Parathyroid adenoma (tissue), 2 donors: ENCODE results near the gene CNGA3.
"Not testable (repeated sequence)": the region's sequence is repeated elsewhere in the genome, so short reads cannot be mapped to it uniquely, and the experiment has no call there.

Source experiments
- H2AFZ ChIP-seq: fragments of 300-600 bp; sonication (generic); one replicate; pipeline ENCODE4 v1.7.0; 2017; ENCODE audit warnings: antibody characterized with exemption, mild to moderate bottlenecking
- H3K27ac ChIP-seq: fragments of 300-600 bp; sonication (generic); one replicate; pipeline ENCODE4 v1.7.0; 2017
- H3K27me3 ChIP-seq: fragments of 300-600 bp; sonication (generic); one replicate; pipeline ENCODE4 v1.7.0; 2017; ENCODE audit warnings: low read length; ENCODE audit not compliant: control insufficient read depth, insufficient read depth
- H3K36me3 ChIP-seq: fragments of 300-600 bp; sonication (generic); one replicate; pipeline ENCODE4 v1.7.0; 2017; ENCODE audit warnings: low read length; ENCODE audit not compliant: control insufficient read depth, insufficient read depth
- H3K4me1 ChIP-seq: fragments of 300-600 bp; sonication (generic); one replicate; pipeline ENCODE4 v1.7.0; 2017; ENCODE audit warnings: control low read depth
- H3K4me2 ChIP-seq: fragments of 300-600 bp; sonication (generic); one replicate; pipeline ENCODE4 v1.7.0; 2017; ENCODE audit warnings: low read length
- H3K4me3 ChIP-seq: fragments of 300-600 bp; sonication (generic); one replicate; pipeline ENCODE4 v1.7.0; 2017; ENCODE audit warnings: low read depth, low read length
- H3K79me2 ChIP-seq: fragments of 300-600 bp; sonication (generic); one replicate; pipeline ENCODE4 v1.7.0; 2017; ENCODE audit warnings: control low read depth
- H3K9ac ChIP-seq: fragments of 300-600 bp; sonication (generic); one replicate; pipeline ENCODE4 v1.7.0; 2017; ENCODE audit warnings: mild to moderate bottlenecking
- H3K9me3 ChIP-seq: fragments of 300-600 bp; sonication (generic); one replicate; pipeline ENCODE4 v1.7.0; 2017; ENCODE audit warnings: low read length; ENCODE audit not compliant: control insufficient read depth
- CTCF ChIP-seq: fragments of 300-600 bp; sonication (generic); IDR thresholded peaks from one replicate; pipeline ENCODE4 v1.7.0; 2017; ENCODE audit warnings: antibody characterized with exemption, mild to moderate bottlenecking
- donor health status: primary hyperparathyroidism.

Gene CNGA3

DNA sequence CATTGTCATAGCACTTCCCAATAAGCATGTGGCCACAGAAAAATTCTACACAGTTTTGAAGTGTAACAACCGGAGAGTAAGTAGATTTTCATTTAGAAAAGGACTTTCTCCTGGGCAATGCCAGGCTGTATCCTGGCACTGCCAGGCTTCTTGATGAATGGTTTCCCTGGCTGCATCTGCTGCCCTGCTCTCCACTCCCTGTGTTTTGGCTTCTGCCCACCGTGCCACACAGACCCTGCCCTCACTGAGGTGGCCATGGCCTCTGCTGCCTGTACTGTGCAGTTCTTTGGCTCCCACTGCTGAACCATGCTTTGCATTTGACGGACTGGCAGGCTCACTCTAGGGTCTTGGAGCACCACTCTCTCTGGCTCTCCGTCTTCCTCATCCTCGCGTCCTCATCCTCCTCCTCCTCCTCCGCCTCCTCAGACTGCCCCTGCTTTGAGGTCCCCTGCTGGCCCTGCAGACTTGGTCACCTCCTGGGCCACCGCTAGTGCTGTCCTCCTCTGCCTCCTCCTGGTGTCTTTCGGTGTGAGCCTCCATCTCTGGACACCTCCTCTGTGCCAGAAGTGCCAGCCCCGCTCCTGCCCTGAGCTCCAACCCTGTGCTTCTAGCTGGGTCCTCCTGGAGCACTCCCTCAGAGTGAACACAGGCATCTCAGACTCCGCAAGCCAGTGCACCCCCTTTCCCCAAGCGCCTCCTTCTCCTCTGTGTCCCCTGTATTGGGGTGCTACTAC is 45.9 kb upstream of the CNGA3 start:
- no peaks in the 10 kb centered on the region for H3K9me3 ChIP-seq
- H3K4me2 ChIP-seq: no peak overlapping the region
- H3K79me2 ChIP-seq: no peaks in the 10 kb centered on the region
- no peaks in the 10 kb centered on the region for H3K27me3 ChIP-seq
- no peaks in the 10 kb centered on the region for H3K4me1 ChIP-seq
- no peak overlapping the region for H3K27ac ChIP-seq
- TF ChIP-seq CTCF: no peak
- H3K4me3 ChIP-seq: no peak overlapping the region
- H3K9ac ChIP-seq: no peak overlapping the region
- H2AFZ ChIP-seq: no peak overlapping the region
- no peaks in the 10 kb centered on the region for H3K36me3 ChIP-seq

- Histone ChIP-seq H3K4me2 (no peak overlapping the region), H3K27ac (no peak overlapping the region), H3K79me2 (no peaks in the 10 kb centered on the region), H3K9ac (no peak overlapping the region), H2AFZ (no peak overlapping the region), H3K9me3 (no peaks in the 10 kb centered on the region), H3K27me3 (no peaks in the 10 kb centered on the region), H3K4me1 (no peaks in the 10 kb centered on the region), H3K4me3 (no peak overlapping the region), H3K36me3 (no peaks in the 10 kb centered on the region)
- no peak for TF ChIP-seq CTCF
These were observed 44.8 kb upstream of the CNGA3 start for GRCh38 chr2:98301469-98301868.

GRCh38 chr2:98307131-98307696 is 39.0 kb upstream of the CNGA3 start:
- H3K79me2 ChIP-seq, H3K4me3 ChIP-seq, H3K4me2 ChIP-seq, H3K27ac ChIP-seq, H3K9ac ChIP-seq, H3K36me3 ChIP-seq, H3K27me3 ChIP-seq, H3K9me3 ChIP-seq, H3K4me1 ChIP-seq, H2AFZ ChIP-seq: not testable (repeated sequence)

- Histone ChIP-seq H3K79me2 (no peaks in the 10 kb centered on the region), H3K36me3 (no peaks in the 10 kb centered on the region), H3K4me3 (no peak overlapping the region), H3K4me1 (no peaks in the 10 kb centered on the region), H3K27ac (no peak overlapping the region), H3K4me2 (no peak overlapping the region), H3K27me3 (no peaks in the 10 kb centered on the region), H3K9me3 (no peaks in the 10 kb centered on the region), H2AFZ (peak overlapping the region; percentile 59), H3K9ac (no peak overlapping the region)
- TF ChIP-seq CTCF: no peak
These were observed 38.2 kb upstream of the CNGA3 start for GRCh38 chr2:98308068-98308467.

DNA sequence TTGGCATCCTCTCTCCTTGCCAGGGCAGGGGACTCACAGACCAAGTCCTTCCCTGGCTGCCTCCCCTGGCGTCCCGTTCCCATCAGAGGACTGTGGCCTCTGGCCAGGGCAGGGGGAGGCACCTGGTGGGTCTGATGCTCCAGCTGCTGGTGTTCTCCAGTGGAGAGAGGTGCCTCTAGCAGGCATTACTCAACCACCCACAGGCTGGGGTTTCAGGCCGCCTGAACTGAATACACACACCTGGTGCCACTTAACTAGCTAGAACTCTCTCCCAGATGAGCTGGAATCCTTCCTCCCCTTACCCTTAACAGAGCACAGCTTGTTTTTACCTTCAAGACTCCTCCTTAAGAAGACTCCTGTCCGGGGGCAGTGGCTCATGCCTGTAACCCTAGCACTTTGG is 37.7 kb upstream of the CNGA3 start:
- no peaks in the 10 kb centered on the region for H3K9me3 ChIP-seq
- TF ChIP-seq CTCF: no peak
- peak overlapping the region; percentile 59 for H2AFZ ChIP-seq
- no peak overlapping the region for H3K9ac ChIP-seq
- no peak overlapping the region for H3K4me2 ChIP-seq
- no peaks in the 10 kb centered on the region for H3K27me3 ChIP-seq
- no peaks in the 10 kb centered on the region for H3K4me1 ChIP-seq
- H3K4me3 ChIP-seq: no peak overlapping the region
- no peak overlapping the region for H3K27ac ChIP-seq
- H3K36me3 ChIP-seq: no peaks in the 10 kb centered on the region
- H3K79me2 ChIP-seq: no peaks in the 10 kb centered on the region
